ENCODE measurements around the gene CACNA2D3. TPM values are rescaled to one million over a fixed set of nuclear protein-coding genes. Genes with fewer than 3 reads are reported as not detected.

The CACNA2D3 gene
- total RNA-seq, 2 donors from 2014 or later = 0.97 TPM; not detected in 1

DNA sequence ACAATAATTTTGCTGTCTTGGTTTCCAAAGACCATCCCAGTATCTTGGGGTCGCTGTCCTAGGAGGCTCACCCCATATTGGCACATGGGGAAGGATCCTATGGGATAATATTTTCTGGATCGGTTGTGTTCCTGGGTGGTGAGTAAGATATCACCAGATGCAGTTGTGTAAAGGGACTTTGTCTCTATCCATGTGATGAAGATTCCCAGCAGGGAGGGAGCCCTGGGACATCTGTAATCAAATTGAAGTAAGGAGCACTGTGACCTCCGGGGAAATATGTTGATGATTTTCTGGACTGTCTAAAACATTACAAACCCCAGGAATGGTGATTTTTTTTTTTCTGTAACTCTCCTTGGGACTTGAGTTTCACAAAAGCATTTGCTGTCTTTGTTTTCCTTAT is 841.7 kb downstream of the CACNA2D3 start:
- no peaks in the 10 kb centered on the region for H3K27me3 Mint-ChIP-seq (ENCODE audit: insufficient read depth)
- H3K36me3 Mint-ChIP-seq (ENCODE audit: low read depth) = no peaks in the 10 kb centered on the region
- 75% methylated on average over 1 to 3 of the region's 3 CpGs for WGBS, 2 experiments (ENCODE audit: insufficient coverage in 1 of 2, insufficient read length in 1 of 2)
- Histone ChIP-seq H3K4me3 (ENCODE audit: low read length) (peak overlapping the region; percentile 32), H3K4me1 (ENCODE audit: control insufficient read depth, insufficient read depth, low read length) (peaks cover 34% of the 10 kb centered on the region), H3K27me3 (ENCODE audit: control insufficient read depth, insufficient read depth, low read length, poor library complexity, severe bottlenecking) (no peaks in the 10 kb centered on the region), H3K9me3 (ENCODE audit: control insufficient read depth, low read length) (no peaks in the 10 kb centered on the region), H3K27ac (ENCODE audit: low read depth, low read length) (no peak overlapping the region), H3K36me3 (ENCODE audit: control insufficient read depth, insufficient read depth, low read length) (no peaks in the 10 kb centered on the region), H3K9ac (ENCODE audit: extremely low read depth, low read length, poor library complexity, severe bottlenecking) (no peak overlapping the region)
- H3K4me1 Mint-ChIP-seq = peaks cover 72% of the 10 kb centered on the region
- no peak for DNase-seq
- no peaks in the 10 kb centered on the region for H3K9me3 Mint-ChIP-seq
- no peak overlapping the region for H3K4me3 Mint-ChIP-seq
- H3K27ac Mint-ChIP-seq = no peak overlapping the region
- TF ChIP-seq, protein P1, sequence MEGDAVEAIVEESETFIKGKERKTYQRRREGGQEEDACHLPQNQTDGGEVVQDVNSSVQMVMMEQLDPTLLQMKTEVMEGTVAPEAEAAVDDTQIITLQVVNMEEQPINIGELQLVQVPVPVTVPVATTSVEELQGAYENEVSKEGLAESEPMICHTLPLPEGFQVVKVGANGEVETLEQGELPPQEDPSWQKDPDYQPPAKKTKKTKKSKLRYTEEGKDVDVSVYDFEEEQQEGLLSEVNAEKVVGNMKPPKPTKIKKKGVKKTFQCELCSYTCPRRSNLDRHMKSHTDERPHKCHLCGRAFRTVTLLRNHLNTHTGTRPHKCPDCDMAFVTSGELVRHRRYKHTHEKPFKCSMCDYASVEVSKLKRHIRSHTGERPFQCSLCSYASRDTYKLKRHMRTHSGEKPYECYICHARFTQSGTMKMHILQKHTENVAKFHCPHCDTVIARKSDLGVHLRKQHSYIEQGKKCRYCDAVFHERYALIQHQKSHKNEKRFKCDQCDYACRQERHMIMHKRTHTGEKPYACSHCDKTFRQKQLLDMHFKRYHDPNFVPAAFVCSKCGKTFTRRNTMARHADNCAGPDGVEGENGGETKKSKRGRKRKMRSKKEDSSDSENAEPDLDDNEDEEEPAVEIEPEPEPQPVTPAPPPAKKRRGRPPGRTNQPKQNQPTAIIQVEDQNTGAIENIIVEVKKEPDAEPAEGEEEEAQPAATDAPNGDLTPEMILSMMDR (conservative IDR thresholded peaks at IDR 0.05) = no peak

DNA sequence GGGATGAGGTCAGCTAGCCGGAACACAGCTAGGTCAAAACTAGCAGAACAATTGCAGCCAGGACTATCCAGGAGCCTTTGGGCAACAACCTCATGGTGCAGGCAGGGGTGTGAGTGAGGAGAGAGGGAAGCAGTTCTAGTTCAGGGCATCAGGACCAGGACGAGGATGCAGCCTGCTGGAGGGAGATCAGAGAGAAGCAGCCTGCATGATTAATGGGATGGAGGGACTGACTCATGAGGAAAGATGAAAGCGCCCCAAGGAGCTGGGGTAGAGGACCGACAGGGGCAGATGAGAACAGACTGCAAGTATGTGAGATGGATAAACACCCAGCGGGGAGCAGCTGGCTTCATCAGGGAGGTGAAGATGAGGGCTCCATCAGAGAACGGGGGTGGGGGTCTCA is 843.4 kb downstream of the CACNA2D3 start:
- no peak overlapping the region for H3K27ac Mint-ChIP-seq
- H3K9me3 Mint-ChIP-seq = no peaks in the 10 kb centered on the region
- peaks cover 2% of the 10 kb centered on the region for H3K27me3 Mint-ChIP-seq (ENCODE audit: insufficient read depth)
- H3K9me3 ChIP-seq (ENCODE audit: control insufficient read depth, low read length) = no peaks in the 10 kb centered on the region
- no peak overlapping the region for H3K9ac ChIP-seq (ENCODE audit: extremely low read depth, low read length, poor library complexity, severe bottlenecking)
- no peak for DNase-seq
- no peaks in the 10 kb centered on the region for H3K36me3 ChIP-seq (ENCODE audit: control insufficient read depth, insufficient read depth, low read length)
- H3K4me1 ChIP-seq (ENCODE audit: control insufficient read depth, insufficient read depth, low read length) = peaks cover 34% of the 10 kb centered on the region
- H3K27ac ChIP-seq (ENCODE audit: low read depth, low read length) = no peak overlapping the region
- no peak overlapping the region for H3K4me3 ChIP-seq (ENCODE audit: low read length)
- WGBS, 2 experiments (ENCODE audit: insufficient coverage in 1 of 2, insufficient read length in 1 of 2) = 76 to 86% methylated on average over 3 to 6 of the region's 6 CpGs
- TF ChIP-seq, protein P1 (conservative IDR thresholded peaks at IDR 0.05) = no peak
- no peak overlapping the region for H3K4me3 Mint-ChIP-seq
- no peaks in the 10 kb centered on the region for H3K36me3 Mint-ChIP-seq (ENCODE audit: low read depth)
- H3K27me3 ChIP-seq (ENCODE audit: control insufficient read depth, insufficient read depth, low read length, poor library complexity, severe bottlenecking) = no peaks in the 10 kb centered on the region
- H3K4me1 Mint-ChIP-seq = peaks cover 63% of the 10 kb centered on the region

DNA sequence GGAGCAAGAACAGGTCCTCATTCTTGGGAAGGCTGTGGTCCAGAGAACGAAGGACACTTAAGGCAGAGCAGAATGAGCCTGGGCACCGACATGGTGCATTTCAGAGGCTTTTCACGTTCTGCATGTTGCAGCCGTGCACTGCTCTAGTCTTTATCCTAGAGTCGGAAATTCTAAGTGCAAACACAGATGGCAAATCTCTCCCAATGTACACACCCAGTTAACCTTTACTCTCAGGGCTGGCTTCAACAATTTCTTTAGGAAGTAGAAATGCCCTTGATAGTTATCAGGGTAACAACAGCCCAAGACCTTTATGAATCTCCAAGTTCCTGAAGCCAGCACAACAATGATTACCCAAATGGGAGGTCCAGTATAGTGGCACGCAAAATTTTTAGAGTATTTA is 844.6 kb downstream of the CACNA2D3 start:
- H3K27me3 ChIP-seq (ENCODE audit: control insufficient read depth, insufficient read depth, low read length, poor library complexity, severe bottlenecking) = no peaks in the 10 kb centered on the region
- no peak overlapping the region for H3K9ac ChIP-seq (ENCODE audit: extremely low read depth, low read length, poor library complexity, severe bottlenecking)
- Mint-ChIP-seq H3K27ac (no peak overlapping the region), H3K4me1 (peaks cover 55% of the 10 kb centered on the region), H3K27me3 (ENCODE audit: insufficient read depth) (peaks cover 5% of the 10 kb centered on the region), H3K9me3 (no peaks in the 10 kb centered on the region), H3K4me3 (no peak overlapping the region), H3K36me3 (ENCODE audit: low read depth) (no peaks in the 10 kb centered on the region)
- TF ChIP-seq, protein P1 (conservative IDR thresholded peaks at IDR 0.05) = no peak
- H3K27ac ChIP-seq (ENCODE audit: low read depth, low read length) = no peak overlapping the region
- WGBS, 2 experiments (ENCODE audit: insufficient coverage in 1 of 2, insufficient read length in 1 of 2) = 93 to 97% methylated on average over 5 to 6 of the region's 6 CpGs
- H3K4me1 ChIP-seq (ENCODE audit: control insufficient read depth, insufficient read depth, low read length) = peaks cover 28% of the 10 kb centered on the region
- H3K4me3 ChIP-seq (ENCODE audit: low read length) = no peak overlapping the region
- no peaks in the 10 kb centered on the region for H3K9me3 ChIP-seq (ENCODE audit: control insufficient read depth, low read length)
- H3K36me3 ChIP-seq (ENCODE audit: control insufficient read depth, insufficient read depth, low read length) = no peaks in the 10 kb centered on the region
- no peak for DNase-seq

All from endodermal cell (in vitro differentiated cells).